CD4-positive, alpha-beta T cell treated with Interleukin-21 for 1 hour (primary cell): ENCODE results near the gene SPRED3.
A peak's percentile ranks its signal among the peaks of the same experiment; 100 is the strongest.

Experiments
- DNase-seq: peaks from one replicate; pipeline ENCODE4 v3.0.0-alpha.2; 2020

SPRED3 gene

GRCh38 chr19:38374332-38375097 is 14.0 kb upstream of the SPRED3 start, which contains the start of gene PSMD8:
Gene PSMD8 (plus strand): TSS chr19:38374571. CDS start chr19:38374602, 31 bp downstream.
- peak; percentile 100 for DNase-seq

- DNase-seq = no peak
Measured at GRCh38 chr19:38375098-38375493, 13.4 kb upstream of the SPRED3 start.

- no peak for DNase-seq
Measured at GRCh38 chr19:38375748-38376147, 12.7 kb upstream of the SPRED3 start.

GRCh38 chr19:38376576-38376975 is 11.9 kb upstream of the SPRED3 start:
- DNase-seq = no peak

- no peak for DNase-seq
Measured at GRCh38 chr19:38377052-38377451, 11.4 kb upstream of the SPRED3 start.

GRCh38 chr19:38378866-38379265 is 9.6 kb upstream of the SPRED3 start:
- no peak for DNase-seq

- no peak for DNase-seq
Measured at GRCh38 chr19:38381138-38381537, 7.4 kb upstream of the SPRED3 start.

- no peak for DNase-seq
Measured at GRCh38 chr19:38383184-38383583, 5.3 kb upstream of the SPRED3 start.

- no peak for DNase-seq
Measured at GRCh38 chr19:38383743-38384142, 4.8 kb upstream of the SPRED3 start.

GRCh38 chr19:38384209-38385027 is 4.1 kb upstream of the SPRED3 start:
- DNase-seq = no peak

GRCh38 chr19:38385057-38385803 is 3.3 kb upstream of the SPRED3 start:
- no peak for DNase-seq

- no peak for DNase-seq
Measured at GRCh38 chr19:38385804-38386257, 2.7 kb upstream of the SPRED3 start.

- DNase-seq = no peak
Measured at GRCh38 chr19:38386300-38386970, 2.1 kb upstream of the SPRED3 start.

GRCh38 chr19:38386971-38387549 is 1.4 kb upstream of the SPRED3 start:
- no peak for DNase-seq

- peak; percentile 88 for DNase-seq
Measured at GRCh38 chr19:38387550-38388348, 748 bp upstream of the SPRED3 start, which contains the start of gene GGN. Gene GGN (minus strand): TSS chr19:38388034. CDS start chr19:38387261, 773 bp downstream.

GRCh38 chr19:38389101-38389925 is 816 bp downstream of the SPRED3 start:
- no peak for DNase-seq

GRCh38 chr19:38389957-38390924 is 1.7 kb downstream of the SPRED3 start:
- no peak for DNase-seq

GRCh38 chr19:38391911-38392464 is 3.5 kb downstream of the SPRED3 start:
- no peak for DNase-seq
